ENCODE results near the gene MPPED1.

MPPED1 gene

GRCh38 chr22:43392385-43392989 lies 19.3 kb upstream of the MPPED1 start:
- no peak for DNase-seq

DNA sequence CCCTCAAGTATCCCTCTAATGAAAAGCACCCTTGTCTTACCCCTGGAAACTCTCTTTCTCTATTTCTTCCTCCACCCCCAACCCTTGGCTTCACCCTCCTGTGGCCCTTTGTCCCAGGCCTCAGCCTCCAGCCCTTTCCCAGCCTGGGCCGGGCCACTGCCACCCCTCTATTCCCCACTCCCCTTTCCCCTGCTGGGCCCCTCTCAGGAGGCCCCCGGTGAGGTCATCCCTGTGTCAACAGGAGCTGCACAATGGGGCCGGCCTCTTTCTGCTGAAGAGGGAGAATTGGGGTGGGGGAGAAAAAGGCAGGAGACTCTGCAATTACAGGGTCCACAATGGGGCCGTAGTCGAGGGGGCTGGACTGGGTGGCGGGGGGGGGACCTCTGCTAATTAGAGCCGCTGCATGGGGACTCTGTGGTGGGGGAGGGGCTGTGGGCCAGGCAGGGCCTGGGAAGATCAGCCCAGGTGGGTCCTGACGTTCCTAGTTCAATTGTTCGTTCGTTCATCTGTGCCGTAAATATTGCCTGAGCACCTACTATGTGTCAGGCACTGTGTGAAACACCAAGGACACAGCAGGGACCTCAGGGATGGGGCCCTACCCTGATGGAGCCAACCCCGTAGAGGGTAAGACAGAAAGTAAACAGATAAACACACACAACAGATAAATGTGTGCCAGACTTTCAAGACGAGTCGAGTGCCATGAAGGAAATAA lies 18.5 kb upstream of the MPPED1 start:
- no peak for DNase-seq

DNA sequence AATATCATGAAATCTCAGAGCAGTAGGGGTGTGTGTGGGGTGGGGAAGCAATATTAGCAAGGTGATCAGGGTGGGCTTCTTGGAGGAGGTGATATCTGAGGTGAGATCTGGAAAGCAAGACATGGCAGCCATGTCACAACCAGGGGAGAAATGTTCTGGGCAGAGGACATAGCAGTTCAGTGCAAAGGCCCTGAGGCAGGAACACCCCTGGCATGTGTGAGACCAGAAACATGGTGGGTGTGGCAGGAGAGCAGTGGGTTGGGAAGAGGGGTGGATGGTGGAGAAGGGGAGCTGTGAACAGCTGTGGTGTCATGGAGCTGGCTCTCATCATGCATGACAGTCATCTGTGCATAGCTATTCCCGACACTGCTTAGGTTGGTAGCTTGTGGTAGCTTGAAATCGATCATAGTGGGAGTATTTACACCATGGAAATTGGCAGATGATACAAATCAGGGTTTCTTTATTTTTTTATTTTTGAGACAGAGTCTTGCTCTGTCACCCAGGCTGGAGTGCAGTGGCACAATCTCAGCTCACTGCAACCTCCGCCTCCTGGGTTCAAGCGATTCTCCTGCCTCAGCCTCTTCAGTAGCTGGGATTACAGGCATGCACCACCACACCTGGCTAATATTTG lies 17.9 kb upstream of the MPPED1 start:
- DNase-seq, result no peak

- DNase-seq, result no peak
Observed at GRCh38 chr22:43395086-43395695, 16.6 kb upstream of the MPPED1 start.

DNA sequence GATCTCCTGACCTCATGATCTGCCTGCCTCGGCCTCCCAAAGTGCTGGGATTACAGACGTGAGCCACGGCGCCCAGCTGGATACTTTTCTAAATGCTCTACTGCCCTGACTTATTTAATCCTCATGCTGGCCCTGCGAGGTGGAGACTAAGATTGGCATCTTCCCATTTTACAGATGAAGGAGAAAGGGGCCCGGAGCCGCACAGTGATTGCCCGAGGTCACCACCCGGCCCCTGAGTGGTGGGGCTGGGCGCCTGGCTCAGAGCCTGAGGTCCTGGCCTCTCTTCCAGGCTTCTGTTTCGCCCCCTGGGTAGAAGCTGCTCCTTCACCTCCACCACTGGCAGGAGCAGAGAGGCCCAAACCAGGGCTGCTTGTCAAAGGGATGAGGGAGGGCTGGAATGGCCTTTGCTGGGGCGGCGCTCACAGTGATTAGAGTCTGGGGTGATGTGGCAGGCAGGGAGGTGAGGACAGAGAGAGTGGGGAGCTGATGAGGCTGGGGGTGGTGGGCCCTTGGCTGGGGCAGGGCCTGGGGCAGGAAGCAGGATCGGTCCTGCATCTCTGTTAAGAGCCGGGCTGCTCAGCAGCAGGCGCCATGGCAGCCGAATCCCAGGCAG lies 15.4 kb upstream of the MPPED1 start:
- no peak for DNase-seq

- no peak for DNase-seq
Observed at GRCh38 chr22:43396934-43397457, 14.8 kb upstream of the MPPED1 start.

DNA sequence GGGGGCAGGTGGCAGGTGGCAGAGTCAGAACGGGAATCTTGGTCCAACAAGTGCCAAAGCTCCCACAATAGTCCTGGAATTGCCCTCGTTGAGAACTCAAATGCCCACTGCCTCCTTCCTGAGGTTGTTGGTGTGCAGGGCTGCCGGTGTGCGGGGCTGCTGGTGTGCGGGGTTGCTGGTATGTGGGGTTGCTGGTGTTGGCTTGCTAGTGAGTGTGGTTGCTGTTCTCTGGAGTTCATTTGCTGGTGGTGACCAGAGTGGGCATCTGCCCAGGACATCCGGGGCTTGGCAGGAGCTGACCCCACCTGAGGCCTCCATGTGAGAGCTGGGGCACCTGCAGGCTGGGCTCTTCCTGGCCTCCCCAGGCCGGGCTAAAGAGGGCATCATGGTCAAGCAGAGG lies 14.0 kb upstream of the MPPED1 start:
- no peak for DNase-seq

GRCh38 chr22:43398246-43398645 lies 13.6 kb upstream of the MPPED1 start:
- no peak for DNase-seq

DNA sequence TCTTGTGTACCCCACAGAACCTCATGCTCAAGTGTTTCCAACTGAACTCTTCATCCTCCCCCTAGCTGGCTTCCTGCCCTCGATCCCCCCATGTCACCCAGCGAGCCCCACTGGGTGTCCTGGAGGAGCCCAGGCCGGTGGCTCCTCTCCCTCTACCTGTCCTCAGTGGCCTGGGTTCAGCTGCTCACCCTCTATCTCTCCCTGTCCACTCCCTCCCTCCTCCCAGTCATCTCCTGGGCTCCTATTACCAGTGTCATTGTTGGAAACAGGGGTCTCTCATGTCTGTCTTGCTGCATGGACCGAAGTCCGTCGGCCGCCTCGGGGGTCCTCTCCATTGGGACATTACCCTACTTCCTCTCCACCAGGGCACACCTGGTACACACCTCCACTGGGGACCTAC lies 12.9 kb upstream of the MPPED1 start:
- DNase-seq, result no peak

GRCh38 chr22:43399338-43399979 lies 12.4 kb upstream of the MPPED1 start:
- DNase-seq, result no peak

- no peak for DNase-seq
Observed at GRCh38 chr22:43399980-43400358, 11.8 kb upstream of the MPPED1 start.

- DNase-seq, result no peak
Observed at GRCh38 chr22:43400449-43400848, 11.4 kb upstream of the MPPED1 start.

DNA sequence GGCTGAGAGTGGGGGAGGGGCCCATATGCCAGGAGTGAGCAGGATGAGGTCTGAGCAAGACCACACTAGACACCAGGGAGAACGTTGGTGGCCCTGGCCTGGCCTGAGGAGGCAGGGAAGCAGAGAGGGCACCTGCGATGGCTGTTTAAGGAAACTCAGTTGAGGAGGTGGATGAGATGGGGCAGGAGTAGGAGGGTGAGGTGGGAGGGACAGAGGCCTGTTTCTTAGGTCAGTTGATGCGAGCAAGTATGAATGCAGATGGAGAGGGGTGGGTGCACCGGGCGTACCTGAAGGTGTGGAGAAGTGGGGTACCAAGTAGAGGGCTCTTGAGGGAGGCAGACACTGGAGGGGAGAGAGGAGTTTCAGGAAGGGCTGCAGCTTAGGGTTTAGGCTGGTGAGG lies 10.6 kb upstream of the MPPED1 start:
- DNase-seq, result no peak

DNA sequence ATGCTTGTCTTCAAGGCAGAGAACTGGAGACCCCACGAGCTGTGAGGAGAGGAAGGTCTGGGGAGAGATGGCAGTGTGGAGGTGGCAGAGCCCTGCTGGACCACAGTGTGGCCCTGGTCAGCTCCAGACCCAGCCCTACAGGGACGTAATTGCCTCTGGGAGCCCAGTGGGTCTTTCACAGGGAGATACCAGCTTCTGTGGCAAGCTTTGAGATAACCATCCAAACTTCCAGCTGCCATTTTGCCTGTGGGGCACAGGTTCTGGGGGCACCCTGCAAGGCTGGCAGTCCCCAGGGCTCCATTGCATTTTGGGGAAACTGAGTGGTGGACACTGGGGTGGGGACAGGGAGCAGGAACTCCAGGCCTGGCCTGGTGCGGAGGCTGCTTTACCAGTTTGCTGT lies 10.2 kb upstream of the MPPED1 start:
- no peak for DNase-seq

DNA sequence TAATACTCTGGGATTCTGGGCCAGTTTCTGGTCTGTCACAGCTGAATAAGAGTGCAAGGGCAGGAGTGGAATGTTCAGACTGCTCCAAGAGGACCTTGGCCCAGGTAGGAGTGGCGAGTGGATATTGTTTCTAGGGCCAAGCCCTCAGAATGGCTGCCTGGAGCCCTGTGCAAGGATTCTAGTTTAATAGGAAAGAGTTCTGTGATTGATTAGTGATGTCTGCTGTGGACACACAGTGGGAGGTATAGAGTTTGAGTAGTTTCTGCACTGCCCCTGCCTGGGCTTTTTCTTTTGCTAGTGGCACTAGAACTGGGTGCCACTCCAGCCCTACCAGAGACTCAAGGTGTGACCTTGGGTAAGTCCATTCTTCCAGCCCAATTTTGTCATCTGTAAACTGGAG lies 9.7 kb upstream of the MPPED1 start:
- no peak for DNase-seq

- DNase-seq, result no peak
Observed at GRCh38 chr22:43404673-43405385, 7.0 kb upstream of the MPPED1 start.

- no peak for DNase-seq
Observed at GRCh38 chr22:43406186-43406790, 5.5 kb upstream of the MPPED1 start.

DNA sequence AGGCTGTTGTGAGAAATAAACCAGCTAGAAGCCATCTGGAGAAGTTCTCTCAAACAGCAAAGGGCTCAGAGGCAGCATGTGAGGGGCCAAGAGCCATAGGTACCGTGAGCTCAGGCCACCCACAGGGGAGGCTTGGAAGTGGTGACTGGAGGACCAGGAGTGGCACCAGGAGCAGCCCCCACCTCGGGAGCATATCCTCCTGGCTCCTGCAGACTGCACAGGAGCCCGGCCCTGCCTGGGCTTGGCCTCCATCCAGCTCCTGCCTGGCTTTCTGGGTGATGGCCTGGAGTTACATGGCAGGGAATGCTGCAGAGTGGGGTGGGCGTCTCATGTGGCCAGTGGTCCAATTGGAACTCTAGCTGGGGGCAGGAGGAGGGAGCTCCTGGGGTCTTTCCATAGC lies 4.2 kb upstream of the MPPED1 start:
- no peak for DNase-seq

DNA sequence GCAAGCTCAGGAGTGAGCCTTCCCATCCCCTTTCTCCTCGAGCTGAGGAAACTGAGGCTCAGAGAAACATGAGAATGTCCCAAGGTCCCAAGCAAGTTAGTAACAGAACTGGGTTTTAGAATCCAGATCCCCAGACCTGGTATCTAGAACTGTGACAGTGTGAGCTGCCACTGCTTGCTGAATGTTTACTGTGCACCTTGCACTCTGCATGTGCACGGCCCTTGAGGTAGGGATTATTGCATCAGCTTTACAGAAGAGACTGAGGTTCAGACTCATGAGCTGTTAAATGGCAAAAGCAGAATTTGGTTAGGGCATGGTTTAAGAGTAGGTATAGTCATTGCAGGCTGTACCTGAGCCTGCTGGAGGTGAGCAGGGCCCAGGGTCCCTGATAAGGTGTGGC lies 3.8 kb upstream of the MPPED1 start:
- no peak for DNase-seq

- DNase-seq, result no peak
Observed at GRCh38 chr22:43409046-43409445, 2.8 kb upstream of the MPPED1 start.

Data from hypothalamus (tissue), 51 donors.